SK-N-SH (cell line): ENCODE results near the gene PRXL2B. TPM values are rescaled to one million over a fixed set of nuclear protein-coding genes. Genes with fewer than 3 reads are reported as not detected.

Experiments used
- CTCF ChIA-PET: fragments of 300-600, 350-600 bp; formaldehyde crosslinking; extraction: SDS; loops from one replicate; lab custom pipeline; 2021; lab: Yijun Ruan, JAX
- POLR2A ChIA-PET: fragments of 350-600 bp; sonication (Branson Sonifier 250); formaldehyde crosslinking; extraction: SDS; loops from one replicate; lab custom pipeline; 2020; ENCODE audit warnings: antibody characterized with exemption, inconsistent platforms; lab: Yijun Ruan, JAX
- DNase-seq: peaks from one replicate; pipeline ENCODE4 v3.0.0; 2012
- H2AFZ ChIP-seq: fragments of 200-600 bp; sonication (generic); 2 replicates; pipeline ENCODE4 v1.8.1; 2016; ENCODE audit warnings: antibody characterized with exemption, mild to moderate bottlenecking, low read depth
- H3F3A ChIP-seq: fragments of 200-600 bp; sonication (generic); replicated peaks from 2 replicates; pipeline ENCODE3; 2016; ENCODE audit warnings: antibody characterized with exemption, mild to moderate bottlenecking; ENCODE audit not compliant: insufficient read depth
- H3K27ac ChIP-seq, 2 experiments: fragments of 200-500 bp in 1 of 2; fragments of 200-600 bp in 1 of 2; sonication (Bioruptor generic) in 1 of 2; sonication (generic), shearing (Covaris generic) in 1 of 2; 2 replicates each; pipeline versions ENCODE4 v1.5.1 to v1.6.1; 2014 to 2016; ENCODE audit warnings: low read depth in 2 of 2, inconsistent platforms in 1 of 2, low read length in 1 of 2, mild to moderate bottlenecking in 1 of 2, mixed read lengths in 1 of 2
- H3K27me3 ChIP-seq: fragments of 200-600 bp; sonication (generic), shearing (Covaris generic); 2 replicates; pipeline ENCODE4 v1.6.1; 2016; ENCODE audit warnings: mixed run types; ENCODE audit not compliant: insufficient read depth
- H3K36me3 ChIP-seq, 2 experiments: fragments of 200-500 bp in 1 of 2; fragments of 200-600 bp in 1 of 2; sonication (Bioruptor generic) in 1 of 2; sonication (generic) in 1 of 2; replicated peaks in 1 of 2; 2 replicates each; pipeline versions ENCODE3 to v1.5.1; 2014 to 2016; ENCODE audit warnings: low read length in 1 of 2, mild to moderate bottlenecking in 1 of 2; ENCODE audit not compliant: insufficient read depth in 2 of 2, control insufficient read depth in 1 of 2
- H3K4me1 ChIP-seq, 2 experiments: fragments of 200-500 bp in 1 of 2; fragments of 200-600 bp in 1 of 2; sonication (Bioruptor generic) in 1 of 2; sonication (generic), shearing (Covaris generic) in 1 of 2; 2 replicates each; pipeline versions ENCODE4 v1.5.1 to v1.6.1; 2014 to 2016; ENCODE audit warnings: low read depth in 1 of 2, low read length in 1 of 2, mixed run types in 1 of 2; ENCODE audit not compliant: insufficient read depth in 2 of 2, control insufficient read depth in 1 of 2
- H3K4me2 ChIP-seq: fragments of 200-600 bp; sonication (generic), shearing (Covaris generic); 2 replicates; pipeline ENCODE4 v1.6.1; 2017; ENCODE audit warnings: mixed run types
- H3K4me3 ChIP-seq, 2 experiments: fragments of 200-500 bp in 1 of 2; fragments of 200-600 bp in 1 of 2; sonication (Bioruptor generic) in 1 of 2; sonication (generic), shearing (Covaris generic) in 1 of 2; 2 replicates each; pipeline versions ENCODE4 v1.5.1 to v1.8.1; 2014 to 2016; ENCODE audit warnings: low read depth in 2 of 2, inconsistent platforms in 1 of 2, low read length in 1 of 2, mild to moderate bottlenecking in 1 of 2, mixed read lengths in 1 of 2, moderate library complexity in 1 of 2
- H3K79me2 ChIP-seq: fragments of 200-600 bp; sonication (generic); 2 replicates; pipeline ENCODE4 v1.8.1; 2017; ENCODE audit warnings: mild to moderate bottlenecking; ENCODE audit not compliant: insufficient read depth
- H3K9ac ChIP-seq: fragments of 200-600 bp; sonication (generic); 2 replicates; pipeline ENCODE4 v1.6.1; 2017; ENCODE audit warnings: mixed run types
- H3K9me2 ChIP-seq: fragments of 200-600 bp; sonication (generic); 2 replicates; pipeline ENCODE4 v1.6.1; 2017; ENCODE audit warnings: mixed run types
- H3K9me3 ChIP-seq: fragments of 200-600 bp; sonication (generic); 2 replicates; pipeline ENCODE4 v1.6.1; 2017; ENCODE audit warnings: mixed run types, mild to moderate bottlenecking, moderate library complexity
- H4K20me1 ChIP-seq: fragments of 200-600 bp; sonication (generic); 2 replicates; pipeline ENCODE4 v1.6.1; 2017; ENCODE audit warnings: mild to moderate bottlenecking, mixed run types; ENCODE audit not compliant: insufficient read depth
- CHD2 ChIP-seq: fragments of 150-350 bp; IDR thresholded peaks from 2 replicates; pipeline ENCODE4 v1.6.1; 2018; ENCODE audit warnings: low read length; ENCODE audit not compliant: partially characterized antibody
- CTCF ChIP-seq: fragments of 200-600 bp; sonication (generic); IDR thresholded peaks from 2 replicates; pipeline ENCODE4 v1.6.1; 2017; ENCODE audit warnings: antibody characterized with exemption, mild to moderate bottlenecking, moderate library complexity
- ELF1 ChIP-seq: IDR thresholded peaks from 2 replicates; pipeline ENCODE4 v1.4.0; 2012
- EZH2phosphoT487 ChIP-seq: fragments of 200-600 bp; sonication (generic); IDR thresholded peaks from 2 replicates; pipeline ENCODE4 v1.6.1; 2017; ENCODE audit warnings: low read depth, mixed run types, mild to moderate bottlenecking, antibody characterized with exemption, moderate library complexity, borderline replicate concordance
- FOSL2 ChIP-seq: IDR thresholded peaks from 2 replicates; pipeline ENCODE4 v1.4.0; 2012; ENCODE audit warnings: low read depth, mild to moderate bottlenecking, moderate library complexity, borderline replicate concordance
- FOXJ3 ChIP-seq: sonication (generic); formaldehyde crosslinking; IDR thresholded peaks from 2 replicates; pipeline ENCODE4 v1.5.1; 2020; ENCODE audit warnings: mild to moderate bottlenecking, missing genetic modification reagents
- FOXM1 ChIP-seq: IDR thresholded peaks from 2 replicates; pipeline ENCODE4 v1.4.0; 2012; ENCODE audit warnings: low read depth, mild to moderate bottlenecking
- GABPA ChIP-seq: IDR thresholded peaks from 2 replicates; pipeline ENCODE4 v1.4.0; 2012; ENCODE audit warnings: low read depth, mild to moderate bottlenecking
- GATA2 ChIP-seq: sonication (generic); formaldehyde crosslinking; IDR thresholded peaks from 2 replicates; pipeline ENCODE4 v1.5.0; 2020; ENCODE audit warnings: mild to moderate bottlenecking, missing genetic modification reagents
- MXI1 ChIP-seq: IDR thresholded peaks from 2 replicates; pipeline ENCODE4 v1.6.1; 2012; ENCODE audit warnings: mild to moderate bottlenecking, low read depth, low read length, improper control_type of control experiment
- NFIC ChIP-seq: IDR thresholded peaks from 2 replicates; pipeline ENCODE4 v1.4.0; 2012; ENCODE audit warnings: borderline replicate concordance
- RCOR1 ChIP-seq: fragments of 150-350 bp; IDR thresholded peaks from 2 replicates; pipeline ENCODE4 v1.6.1; 2017; ENCODE audit warnings: antibody characterized with exemption, low read length
- REST ChIP-seq: IDR thresholded peaks from 2 replicates; pipeline ENCODE4 v1.6.1; 2012; ENCODE audit warnings: mild to moderate bottlenecking, low read depth, low read length, moderate library complexity
- TAF1 ChIP-seq: IDR thresholded peaks from 2 replicates; pipeline ENCODE4 v1.6.1; 2012; ENCODE audit warnings: low read depth, mild to moderate bottlenecking, low read length, moderate library complexity, borderline replicate concordance
- USF2 ChIP-seq: fragments of 150-350 bp; IDR thresholded peaks from 2 replicates; pipeline ENCODE4 v1.6.1; 2017; ENCODE audit warnings: antibody characterized with exemption, low read length, low read depth, borderline replicate concordance
- YY1 ChIP-seq: IDR thresholded peaks from 2 replicates; pipeline ENCODE4 v1.4.0; 2012; ENCODE audit warnings: low read depth, mild to moderate bottlenecking
- ZBTB33 ChIP-seq: IDR thresholded peaks from 2 replicates; pipeline ENCODE4 v1.4.0; 2012; ENCODE audit warnings: low read depth, borderline replicate concordance
- WGBS: methylation state at CpG from one replicate; pipeline ENCODE4 v1.1.6; 2017; ENCODE audit warnings: low lambda C conversion rate; 5-methylcytosine and 5-hydroxymethylcytosine counted together
- polyA plus RNA-seq, 3 experiments: library from polyadenylated mRNA; depleted of rRNA; stranded (reverse); fragments of >200 nt; gene quantifications; 2 replicates each; pipeline ENCODE4 v1.2.3, GENCODE V29; 2012
- TF ChIP-seq, protein P1 (sequence below): IDR thresholded peaks from 2 replicates; pipeline ENCODE4 v1.4.0; 2012; ENCODE audit warnings: low read depth

Gene PRXL2B
- polyA plus RNA-seq, 1 of the 3 experiments (the other 2 are of a cell fraction): 33.7 TPM

- Histone ChIP-seq H3K27me3 (peaks cover 5% of the 10 kb centered on the region; the same call in 1 of the 2 replicates), H3K4me1 (peaks cover 0 to 2% of the 10 kb centered on the region in 2 experiments; a peak in 1 of 4 replicates), H3K27ac (no peak overlapping the region), H3K9me3 (no peaks in the 10 kb centered on the region), H3K9ac (no peak overlapping the region), H3F3A (peaks cover 5% of the 10 kb centered on the region), H3K79me2 (no peaks in the 10 kb centered on the region), H3K9me2 (no peaks in the 10 kb centered on the region), H3K4me2 (no peak overlapping the region), H3K4me3 (no peak overlapping the region), H4K20me1 (no peaks in the 10 kb centered on the region), H2AFZ (no peak overlapping the region), H3K36me3 (no peaks in the 10 kb centered on the region)
- no peak for TF ChIP-seq GABPA
- no peak for TF ChIP-seq YY1
- no peak for TF ChIP-seq RCOR1
- no peak for TF ChIP-seq CTCF
- no peak for TF ChIP-seq TAF1
- TF ChIP-seq FOSL2: no peak
- no peak for TF ChIP-seq CHD2
- no peak for TF ChIP-seq ZBTB33
- TF ChIP-seq, protein P1, sequence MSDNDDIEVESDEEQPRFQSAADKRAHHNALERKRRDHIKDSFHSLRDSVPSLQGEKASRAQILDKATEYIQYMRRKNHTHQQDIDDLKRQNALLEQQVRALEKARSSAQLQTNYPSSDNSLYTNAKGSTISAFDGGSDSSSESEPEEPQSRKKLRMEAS: no peak
- no peak for TF ChIP-seq EZH2phosphoT487
- CTCF ChIA-PET: no interaction called here
- DNase-seq: no peak
- 40% methylated on average over 1 of the region's 12 CpGs for WGBS
- POLR2A ChIA-PET: no interaction called here
These were observed 46.9 kb downstream of the PRXL2B start for GRCh38 chr1:2633366-2633935.

DNA sequence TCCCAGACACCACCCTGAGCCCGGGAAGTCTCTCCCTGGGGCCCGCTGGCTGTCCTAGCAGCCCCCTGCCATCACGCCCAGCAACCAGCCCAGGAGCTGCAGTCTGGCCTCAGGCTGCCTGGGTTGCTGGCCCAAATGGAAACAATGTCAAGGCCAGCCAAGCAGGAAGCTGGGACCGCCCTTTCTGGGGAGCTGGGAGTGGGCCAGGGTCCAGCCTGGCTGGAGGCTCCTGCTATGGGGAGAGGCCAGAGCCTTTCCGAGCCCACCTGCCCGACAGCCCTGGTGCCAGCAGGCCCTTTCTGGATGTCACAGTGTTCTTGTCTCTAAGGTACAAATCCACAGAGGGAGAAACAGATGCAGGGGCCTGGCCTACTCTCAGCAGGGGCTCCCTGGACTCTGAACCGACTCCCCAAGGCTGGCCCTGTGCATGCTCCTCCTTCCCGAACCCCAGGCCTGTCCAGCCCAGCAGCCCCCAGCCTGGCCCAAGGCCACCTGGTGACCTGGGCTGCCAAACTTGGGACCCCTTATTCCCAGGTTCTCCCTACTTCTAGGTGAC lies 47.4 kb downstream of the PRXL2B start:
- CTCF ChIA-PET: no interaction called here
- no peak overlapping the region for H2AFZ ChIP-seq
- H3F3A ChIP-seq: peaks cover 5% of the 10 kb centered on the region
- H3K4me2 ChIP-seq: no peak overlapping the region
- H3K79me2 ChIP-seq: no peaks in the 10 kb centered on the region
- peaks cover 5% of the 10 kb centered on the region; the same call in 1 of the 2 replicates for H3K27me3 ChIP-seq
- no peak overlapping the region for H3K27ac ChIP-seq
- POLR2A ChIA-PET: no interaction called here
- no peaks in the 10 kb centered on the region for H3K36me3 ChIP-seq
- H3K4me3 ChIP-seq: no peak overlapping the region
- H3K9me2 ChIP-seq: no peaks in the 10 kb centered on the region
- peaks cover 0 to 4% of the 10 kb centered on the region in 2 experiments; a peak in 1 of 4 replicates for H3K4me1 ChIP-seq
- 17% methylated on average over 2 of the region's 8 CpGs for WGBS
- DNase-seq: no peak
- no peaks in the 10 kb centered on the region for H4K20me1 ChIP-seq
- H3K9me3 ChIP-seq: no peaks in the 10 kb centered on the region
- H3K9ac ChIP-seq: no peak overlapping the region
- TF ChIP-seq, protein P1: no peak
- TF ChIP-seq FOXJ3 (CRISPR knock-in tag): no peak
- no peak for TF ChIP-seq USF2
- TF ChIP-seq FOXM1: no peak
- no peak for TF ChIP-seq ELF1
- TF ChIP-seq REST: no peak
- no peak for TF ChIP-seq NFIC
- no peak for TF ChIP-seq MXI1
- no peak for TF ChIP-seq CHD2
- TF ChIP-seq GATA2: no peak
